HepG2 (cell line): Measurements from ENCODE around the gene FAM20C. TPM values are rescaled to one million over a fixed set of nuclear protein-coding genes. Genes with fewer than 3 reads are reported as not detected.

Experiments
- ATAC-seq: fragments of 200-7000 bp; cut with Tn5 transposase; 3 replicates; pipeline ENCODE4 v1.9.1; 2020; ENCODE audit warnings: mild to moderate bottlenecking, moderate library complexity
- BruUV-seq: library from RNA; stranded (reverse); fragments of 400-500 nt; replicated peaks from 2 replicates; lab custom pipeline; 2021; lab: Mats Ljungman, UMichigan
- CTCF ChIA-PET: fragments of 300-600 bp; formaldehyde crosslinking; extraction: SDS; loops from one replicate; lab custom pipeline; 2021; ENCODE audit warnings: low total read pairs, inconsistent platforms, low intra/inter-chr PET ratio; lab: Yijun Ruan, JAX
- POLR2A ChIA-PET: fragments of 350-600 bp; sonication (Branson Sonifier 250); formaldehyde crosslinking; loops from one replicate; lab custom pipeline; 2020; ENCODE audit warnings: antibody characterized with exemption, inconsistent platforms; lab: Yijun Ruan, JAX
- DNase-seq: peaks from one replicate; pipeline ENCODE4 v3.0.0-alpha.2; 2015; ENCODE audit warnings: low spot score
- FAIRE-seq: peaks from 3 replicates; lab custom pipeline; 2011; peaks lifted over from hg19 to GRCh38; lab: Jason Lieb, UNC
- H2AFZ ChIP-seq: one replicate; pipeline ENCODE4 v1.6.1; 2011; ENCODE audit warnings: low read length, inconsistent platforms
- H3K27ac ChIP-seq: fragments of 300-600 bp; 3 replicates; pipeline ENCODE4 v1.8.0; 2011; ENCODE audit warnings: mixed run types, mild to moderate bottlenecking, mixed read lengths, low read length, inconsistent platforms; ENCODE audit not compliant: insufficient read depth; ENCODE audit errors: extremely low read length
- H3K27me3 ChIP-seq, 2 experiments: fragments of 200-600 bp in 1 of 2; 2 replicates in 1 of 2; 3 replicates in 1 of 2; pipeline versions ENCODE4 v1.6.0 to v1.8.0; 2011; ENCODE audit warnings: low read length in 2 of 2, mild to moderate bottlenecking in 2 of 2, moderate library complexity in 2 of 2, inconsistent platforms in 1 of 2; ENCODE audit not compliant: insufficient read depth in 2 of 2, control insufficient read depth in 1 of 2
- H3K36me3 ChIP-seq, 2 experiments: fragments of 200-600 bp in 1 of 2; replicated peaks in 1 of 2; 2 replicates in 1 of 2; 3 replicates in 1 of 2; pipeline versions ENCODE4 v1.5.1 to v1.8.0; 2011; ENCODE audit warnings: low read length in 2 of 2, inconsistent platforms in 1 of 2; ENCODE audit not compliant: insufficient read depth in 2 of 2, control insufficient read depth in 1 of 2
- H3K4me1 ChIP-seq: 2 replicates; pipeline ENCODE4 v1.5.1; 2012; ENCODE audit warnings: low read length, inconsistent platforms; ENCODE audit not compliant: insufficient read depth
- H3K4me2 ChIP-seq: 2 replicates; pipeline ENCODE4 v1.6.0; 2011; ENCODE audit warnings: low read depth, low read length, inconsistent platforms
- H3K4me3 ChIP-seq, 3 experiments: fragments of 200-600 bp in 1 of 3; sonication (generic), shearing (Covaris generic) in 1 of 3; replicated peaks in 1 of 3; 2 replicates each; pipeline ENCODE4 v1.5.1; 2011 to 2016; ENCODE audit warnings: low read length in 3 of 3, inconsistent platforms in 2 of 3, low read depth in 2 of 3, mild to moderate bottlenecking in 2 of 3, control low read depth in 1 of 3, mixed read lengths in 1 of 3; ENCODE audit not compliant: insufficient read depth in 1 of 3
- H3K79me2 ChIP-seq: one replicate; pipeline ENCODE4 v1.6.1; 2011; ENCODE audit warnings: low read length, inconsistent platforms; ENCODE audit not compliant: insufficient read depth
- H3K9ac ChIP-seq: 2 replicates; pipeline ENCODE4 v1.6.0; 2011; ENCODE audit warnings: mild to moderate bottlenecking, low read depth, low read length, inconsistent platforms; ENCODE audit not compliant: insufficient read depth
- H3K9me3 ChIP-seq: 2 replicates; pipeline ENCODE4 v1.5.1; 2012; ENCODE audit warnings: mild to moderate bottlenecking, low read length
- H4K20me1 ChIP-seq: 2 replicates; pipeline ENCODE4 v1.6.0; 2011; ENCODE audit warnings: inconsistent platforms, mild to moderate bottlenecking, low read length, moderate library complexity; ENCODE audit not compliant: insufficient read depth
- CBX2 ChIP-seq, 2 experiments: fragments of 200-600 bp in 1 of 2; sonication (generic); formaldehyde crosslinking in 1 of 2; IDR thresholded peaks; 2 replicates each; pipeline versions ENCODE4 v1.7.0 to v1.8.1; 2018 to 2022; ENCODE audit warnings: low read depth in 2 of 2, low read length in 1 of 2, mild to moderate bottlenecking in 1 of 2, missing genetic modification reagents in 1 of 2
- RBM22 ChIP-seq: fragments of 200-400 bp; formaldehyde crosslinking; optimal IDR thresholded peaks from 2 replicates; pipeline ENCODE3; 2017; ENCODE audit warnings: mild to moderate bottlenecking, low read length, moderate library complexity
- RFX3 ChIP-seq: IDR thresholded peaks from 2 replicates; pipeline ENCODE4 v1.6.1; 2016; ENCODE audit warnings: missing biosample characterization, missing genetic modification reagents
- SPEN ChIP-seq: sonication (generic); formaldehyde crosslinking; IDR thresholded peaks from 2 replicates; pipeline ENCODE4 v1.5.1; 2020; ENCODE audit warnings: low read depth, mild to moderate bottlenecking, missing genetic modification reagents
- TGIF2 ChIP-seq: IDR thresholded peaks from 2 replicates; pipeline ENCODE4 v1.6.1; 2016; ENCODE audit warnings: control low read depth, missing compliant biosample characterization
- ZNF232 ChIP-seq: sonication (generic); formaldehyde crosslinking; IDR thresholded peaks from 2 replicates; pipeline ENCODE4 v1.4.0; 2020; ENCODE audit warnings: missing genetic modification reagents, borderline replicate concordance
- ZNF276 ChIP-seq: sonication (generic); formaldehyde crosslinking; IDR thresholded peaks from 2 replicates; pipeline ENCODE4 v1.4.0; 2020; ENCODE audit warnings: mild to moderate bottlenecking, low read depth, missing genetic modification reagents
- ZNF430 ChIP-seq: sonication (generic); formaldehyde crosslinking; IDR thresholded peaks from 2 replicates; pipeline ENCODE4 v1.9.0; 2021; ENCODE audit warnings: mild to moderate bottlenecking, missing genetic modification reagents
- ZNF619 ChIP-seq: sonication (generic); formaldehyde crosslinking; IDR thresholded peaks from 2 replicates; pipeline ENCODE4 v1.4.0; 2020; ENCODE audit warnings: mild to moderate bottlenecking, missing genetic modification reagents
- ZNF644 ChIP-seq: IDR thresholded peaks from 2 replicates; pipeline ENCODE4 v1.6.1; 2016; ENCODE audit warnings: low read depth
- ZNF709 ChIP-seq: sonication (generic); formaldehyde crosslinking; IDR thresholded peaks from 2 replicates; pipeline ENCODE4 v1.5.0; 2020; ENCODE audit warnings: mild to moderate bottlenecking, missing genetic modification reagents
- WGBS: methylation state at CpG from one replicate; pipeline ENCODE4 v1.1.6; 2017; ENCODE audit warnings: low lambda C conversion rate; 5-methylcytosine and 5-hydroxymethylcytosine counted together
- in situ Hi-C: cut with HindIII; loops from 2 replicates; pipeline ENCODE4 v1.10.0; 2017; ENCODE audit warnings: low pct_unique_long_range_greater_than_20kb; ENCODE audit not compliant: extremely low pct_ligation_motif_present
- intact Hi-C: fragments of 100-400 bp; cut with micrococcal nuclease; formaldehyde crosslinking; loops from one replicate; pipeline ENCODE4 v1.10.0; 2022; ENCODE audit not compliant: unreplicated experiment
- polyA plus RNA-seq, 8 experiments: library from polyadenylated mRNA; depleted of rRNA in 3 of 8; stranded (reverse) in 7 of 8; unstranded in 1 of 8; fragments of >200 nt; fragmentation: Illumina TruSeq in 4 of 8; extraction: Trizol in 4 of 8; gene quantifications; 2 replicates each; pipeline versions ENCODE4 v1.2.1 to v1.2.3, GENCODE V29; 2011 to 2016; ENCODE audit warnings: low read depth in 4 of 8, missing spikeins in 1 of 8, mixed read lengths in 1 of 8; ENCODE audit not compliant: insufficient read depth in 1 of 8
- total RNA-seq, 5 experiments: library from RNA; depleted of rRNA; stranded (reverse); fragments of >200 nt; fragmentation: Illumina TruSeq; extraction: Trizol; gene quantifications; 2 replicates each; pipeline ENCODE4 v1.2.3, GENCODE V29; 2016; ENCODE audit warnings: low read depth in 1 of 5

FAM20C gene
- total and polyA plus RNA-seq, 2 of the 13 experiments (the other 11 are each of a cell fraction or from before 2014, with no cell fraction given), result 11.9 to 19.9 TPM

DNA sequence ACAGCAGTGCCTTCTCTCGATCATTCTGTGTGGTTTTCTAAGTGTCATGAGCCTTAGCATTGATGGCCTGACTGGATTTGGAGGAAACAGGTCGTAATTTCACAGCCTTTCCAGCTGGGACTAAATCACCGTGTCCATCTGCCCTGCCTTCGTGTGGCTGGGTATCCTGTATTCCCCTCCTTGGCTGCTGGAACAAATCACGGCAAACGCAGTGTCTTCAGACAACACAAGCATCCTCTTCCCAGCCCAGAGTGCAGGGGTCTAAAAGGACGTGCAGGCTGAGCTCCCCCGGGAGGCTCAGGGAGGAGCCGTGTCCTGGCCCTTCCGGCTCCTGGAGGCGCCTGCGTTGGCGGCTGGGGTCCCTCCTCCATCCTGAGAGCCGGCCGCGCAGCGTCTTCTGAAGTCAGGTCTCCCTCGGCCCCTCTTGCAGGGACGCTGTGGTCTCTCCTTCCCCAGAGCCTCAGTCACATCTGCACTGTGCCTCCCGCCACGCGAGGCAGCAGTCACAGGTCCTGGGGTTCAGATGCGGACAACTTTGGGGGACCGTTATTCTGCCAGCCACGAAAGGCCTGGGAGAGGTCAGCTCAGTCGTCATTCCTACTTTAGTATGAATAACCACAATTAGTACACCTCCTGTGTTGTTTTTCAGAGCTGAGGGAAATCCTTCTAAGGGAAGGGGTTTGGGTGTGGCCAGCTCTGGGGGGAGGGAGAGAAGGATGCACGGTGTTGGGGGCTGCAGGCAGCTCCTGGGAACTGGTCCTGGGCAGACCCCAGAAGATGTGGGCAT lies 41.1 kb downstream of the FAM20C start:
- in situ Hi-C loops, result no loop called here
- TF ChIP-seq RBM22 (peak; percentile 29), CBX2 (IDR thresholded peaks at IDR 0.05; ENCODE audit: low read depth, low read length) (no peak), CBX2 (CRISPR knock-in tag; IDR thresholded peaks at IDR 0.05; ENCODE audit: low read depth) (no peak)
- no peak overlapping the region for H3K4me3 ChIP-seq
- no peak overlapping the region for H3K4me2 ChIP-seq
- no peak for FAIRE-seq
- WGBS, result 96% methylated on average over 13 of the region's 27 CpGs
- no peak overlapping the region for H2AFZ ChIP-seq
- H3K4me1 ChIP-seq, result peaks cover 28% of the 10 kb centered on the region
- intact Hi-C loops, result no loop called here
- no peaks in the 10 kb centered on the region for H3K9me3 ChIP-seq
- no peak overlapping the region for H3K27ac ChIP-seq
- no peak for DNase-seq
- no peaks in the 10 kb centered on the region for H3K27me3 ChIP-seq
- ATAC-seq, result no peak
- no peaks in the 10 kb centered on the region for H4K20me1 ChIP-seq
- H3K9ac ChIP-seq, result no peak overlapping the region
- peaks cover 10% of the 10 kb centered on the region for H3K79me2 ChIP-seq
- peaks cover 4 to 30% of the 10 kb centered on the region in 2 experiments; a peak in 3 of 5 replicates for H3K36me3 ChIP-seq
- POLR2A ChIA-PET, result interaction anchor here (0.7 to 2.3 kb wide), 5 partner anchors 13 to 42 kb away, joined by 3 to 16 read pairs (median 4); no protein-coding TSS in a partner anchor
- BruUV-seq, result no TSS peak
- CTCF ChIA-PET, result no interaction called here

- POLR2A ChIA-PET, result interaction anchor here (1.5 to 2.3 kb wide), 4 partner anchors 14 to 42 kb away, joined by 4 to 16 read pairs (median 6); no protein-coding TSS in a partner anchor
- Histone ChIP-seq H3K36me3 (peaks cover 2 to 25% of the 10 kb centered on the region in 2 experiments; a peak in 3 of 5 replicates), H3K9me3 (no peaks in the 10 kb centered on the region), H3K27me3 (no peaks in the 10 kb centered on the region), H3K4me2 (peak overlapping the region; percentile 67), H4K20me1 (no peaks in the 10 kb centered on the region), H3K4me3 (peak overlapping the region in 1 of 3 experiments; percentile 51; a peak in 1 of 6 replicates), H3K4me1 (peaks cover 28% of the 10 kb centered on the region), H3K27ac (peak overlapping the region; percentile 61), H3K79me2 (peaks cover 10% of the 10 kb centered on the region), H2AFZ (no peak overlapping the region), H3K9ac (peak overlapping the region; percentile 50)
- in situ Hi-C loops, result no loop called here
- DNase-seq (no peak), FAIRE-seq (no peak), ATAC-seq (no peak)
- intact Hi-C loops, result no loop called here
- CTCF ChIA-PET, result no interaction called here
- whole genome bisulfite sequencing, result 88% methylated on average over 13 of the region's 33 CpGs
- BruUV-seq, result no TSS peak
- TF ChIP-seq ZNF232 (0 out of 2 replicates have a peak, but pooled peaks have one; percentile 55), ZNF430 (CRISPR knock-in tag) (no peak), RFX3 (CRISPR knock-in tag) (no peak), ZNF619 (CRISPR knock-in tag) (no peak), ZNF276 (CRISPR knock-in tag) (no peak), ZNF709 (no peak), TGIF2 (CRISPR knock-in tag) (no peak), ZNF644 (no peak), SPEN (CRISPR knock-in tag) (peak; percentile 32; the same call in 1 of the 2 replicates)
These were observed 41.8 kb downstream of the FAM20C start for GRCh38 chr7:234051-234707.
